Measurements from ENCODE around the gene SLC39A11. TPM values are rescaled to one million over a fixed set of nuclear protein-coding genes. Genes with fewer than 3 reads are reported as not detected.
"Not testable (repeated sequence)": the region's sequence is repeated elsewhere in the genome, so short reads cannot be mapped to it uniquely, and the experiment has no call there.

SLC39A11 gene
- total RNA-seq, 1 experiment from 2014 or later: 18.6 TPM

DNA sequence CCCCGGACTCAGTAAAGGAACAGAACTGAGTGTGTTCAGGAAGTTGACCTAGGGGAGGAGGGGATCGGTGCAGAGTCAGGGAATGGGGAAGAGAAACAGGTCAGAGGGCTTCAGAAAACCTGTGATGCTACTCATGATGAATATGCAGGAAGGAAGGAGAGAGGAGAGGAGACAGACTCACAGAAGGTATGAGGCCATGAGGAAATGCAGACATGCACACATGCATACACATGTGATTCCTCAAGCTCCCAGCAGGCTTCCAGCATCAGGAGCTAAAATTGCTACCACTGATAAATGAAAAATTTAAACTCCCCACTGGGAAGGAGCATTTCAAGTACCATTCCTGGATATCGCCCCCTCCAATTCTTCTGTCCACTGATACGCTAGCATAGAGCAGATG, 262.6 kb downstream of the SLC39A11 start:
- no peak overlapping the region for H3K4me3 ChIP-seq (ENCODE audit: low read depth, low read length, poor library complexity, severe bottlenecking)
- CTCF ChIA-PET: no interaction called here
- TF ChIP-seq EZH2 (IDR thresholded peaks at IDR 0.05; ENCODE audit: borderline replicate concordance, low read depth, low read length, poor library complexity, severe bottlenecking) (no peak), CTCF (conservative IDR thresholded peaks at IDR 0.05; ENCODE audit: low read depth, low read length) (no peak)

GRCh38 chr17:72826602-72827001, 265.9 kb downstream of the SLC39A11 start:
- Histone ChIP-seq H3K27me3 (replicated peaks; ENCODE audit: insufficient read depth, low read depth, low read length, poor library complexity) (no peaks in the 10 kb centered on the region), H3K4me3 (ENCODE audit: low read depth, low read length, poor library complexity, severe bottlenecking) (no peak overlapping the region), H3K9me3 (ENCODE audit: low read depth, low read length, poor library complexity, severe bottlenecking) (peaks cover 13% of the 10 kb centered on the region), H3K4me1 (ENCODE audit: insufficient read depth, low read length, poor library complexity, severe bottlenecking) (no peaks in the 10 kb centered on the region), H3K27ac (ENCODE audit: low read depth, low read length, poor library complexity, severe bottlenecking) (no peak overlapping the region), H3K36me3 (ENCODE audit: insufficient read depth, low read length, poor library complexity, severe bottlenecking) (no peaks in the 10 kb centered on the region)
- POLR2A ChIA-PET (ENCODE audit: low non-redundant PET): no interaction called here
- intact Hi-C loops (cut with micrococcal nuclease; ENCODE audit: unreplicated experiment): no loop called here
- TF ChIP-seq EZH2 (IDR thresholded peaks at IDR 0.05; ENCODE audit: borderline replicate concordance, low read depth, low read length, poor library complexity, severe bottlenecking) (no peak), CTCF (conservative IDR thresholded peaks at IDR 0.05; ENCODE audit: low read depth, low read length) (no peak)
- DNase-seq (ENCODE audit: low spot score): no peak
- CTCF ChIA-PET: no interaction called here
- BruUV-seq (replicated peaks): no TSS peak

More for the DNA sequence above, 262.6 kb downstream of the SLC39A11 start:
- intact Hi-C loops (cut with micrococcal nuclease; ENCODE audit: unreplicated experiment): no loop called here
- BruUV-seq (replicated peaks): no TSS peak
- POLR2A ChIA-PET (ENCODE audit: low non-redundant PET): no interaction called here
- H3K36me3 ChIP-seq (ENCODE audit: insufficient read depth, low read length, poor library complexity, severe bottlenecking): no peaks in the 10 kb centered on the region
- no peaks in the 10 kb centered on the region for H3K27me3 ChIP-seq (replicated peaks; ENCODE audit: insufficient read depth, low read depth, low read length, poor library complexity)
- no peak for DNase-seq (ENCODE audit: low spot score)
- no peak overlapping the region for H3K27ac ChIP-seq (ENCODE audit: low read depth, low read length, poor library complexity, severe bottlenecking)
- H3K4me1 ChIP-seq (ENCODE audit: insufficient read depth, low read length, poor library complexity, severe bottlenecking): no peaks in the 10 kb centered on the region
- H3K9me3 ChIP-seq (ENCODE audit: low read depth, low read length, poor library complexity, severe bottlenecking): peaks cover 8% of the 10 kb centered on the region

GRCh38 chr17:72826059-72826458, 266.4 kb downstream of the SLC39A11 start:
- H3K36me3 ChIP-seq (ENCODE audit: insufficient read depth, low read length, poor library complexity, severe bottlenecking); BruUV-seq (replicated peaks); H3K27me3 ChIP-seq (replicated peaks; ENCODE audit: insufficient read depth, low read depth, low read length, poor library complexity); H3K27ac ChIP-seq (ENCODE audit: low read depth, low read length, poor library complexity, severe bottlenecking); intact Hi-C loops (cut with micrococcal nuclease; ENCODE audit: unreplicated experiment); H3K4me1 ChIP-seq (ENCODE audit: insufficient read depth, low read length, poor library complexity, severe bottlenecking); CTCF ChIA-PET; H3K4me3 ChIP-seq (ENCODE audit: low read depth, low read length, poor library complexity, severe bottlenecking); DNase-seq (ENCODE audit: low spot score); POLR2A ChIA-PET (ENCODE audit: low non-redundant PET): not testable (repeated sequence)
- H3K9me3 ChIP-seq (ENCODE audit: low read depth, low read length, poor library complexity, severe bottlenecking): peaks cover 13% of the 10 kb centered on the region

DNA sequence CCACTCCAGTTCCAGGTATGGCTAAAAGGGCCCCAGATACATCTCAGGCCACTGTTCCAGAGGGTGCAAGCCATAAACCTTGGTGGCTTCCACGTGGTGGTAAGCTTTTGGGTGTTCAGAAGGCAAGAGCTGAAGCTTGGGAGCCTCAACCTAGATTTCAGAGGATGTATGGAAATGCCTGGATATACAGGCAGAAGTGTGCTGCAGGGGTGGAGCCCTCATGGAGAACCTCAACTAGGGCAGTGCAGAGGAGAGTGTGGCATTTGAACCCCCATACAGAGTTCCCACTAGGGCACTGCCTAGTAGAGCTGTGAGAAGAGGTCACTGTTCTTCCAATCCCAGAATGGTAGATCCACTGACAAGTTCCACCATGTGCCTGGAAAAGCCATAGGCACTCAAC, 267.3 kb downstream of the SLC39A11 start:
- TF ChIP-seq CTCF (conservative IDR thresholded peaks at IDR 0.05; ENCODE audit: low read depth, low read length): no peak
- TF ChIP-seq EZH2 (IDR thresholded peaks at IDR 0.05; ENCODE audit: borderline replicate concordance, low read depth, low read length, poor library complexity, severe bottlenecking): no peak
- Histone ChIP-seq H3K4me3 (ENCODE audit: low read depth, low read length, poor library complexity, severe bottlenecking) (no peak overlapping the region), H3K36me3 (ENCODE audit: insufficient read depth, low read length, poor library complexity, severe bottlenecking) (no peaks in the 10 kb centered on the region), H3K27ac (ENCODE audit: low read depth, low read length, poor library complexity, severe bottlenecking) (no peak overlapping the region), H3K4me1 (ENCODE audit: insufficient read depth, low read length, poor library complexity, severe bottlenecking) (no peaks in the 10 kb centered on the region), H3K27me3 (replicated peaks; ENCODE audit: insufficient read depth, low read depth, low read length, poor library complexity) (no peaks in the 10 kb centered on the region), H3K9me3 (ENCODE audit: low read depth, low read length, poor library complexity, severe bottlenecking) (peaks cover 13% of the 10 kb centered on the region)
- CTCF ChIA-PET: no interaction called here
- no TSS peak for BruUV-seq (replicated peaks)
- POLR2A ChIA-PET (ENCODE audit: low non-redundant PET): no interaction called here
- intact Hi-C loops (cut with micrococcal nuclease; ENCODE audit: unreplicated experiment): no loop called here
- no peak for DNase-seq (ENCODE audit: low spot score)

GRCh38 chr17:72824267-72824666, 268.2 kb downstream of the SLC39A11 start:
- BruUV-seq (replicated peaks); CTCF ChIA-PET; POLR2A ChIA-PET (ENCODE audit: low non-redundant PET): not testable (repeated sequence)

More at GRCh38 chr17:72824267-72824666, 268.2 kb downstream of the SLC39A11 start:
- intact Hi-C loops (cut with micrococcal nuclease; ENCODE audit: unreplicated experiment); H3K4me3 ChIP-seq (ENCODE audit: low read depth, low read length, poor library complexity, severe bottlenecking); H3K4me1 ChIP-seq (ENCODE audit: insufficient read depth, low read length, poor library complexity, severe bottlenecking); H3K36me3 ChIP-seq (ENCODE audit: insufficient read depth, low read length, poor library complexity, severe bottlenecking); H3K27me3 ChIP-seq (replicated peaks; ENCODE audit: insufficient read depth, low read depth, low read length, poor library complexity); DNase-seq (ENCODE audit: low spot score); H3K27ac ChIP-seq (ENCODE audit: low read depth, low read length, poor library complexity, severe bottlenecking): not testable (repeated sequence)
- peaks cover 13% of the 10 kb centered on the region for H3K9me3 ChIP-seq (ENCODE audit: low read depth, low read length, poor library complexity, severe bottlenecking)
